Stimulated activated naive CD4-positive, alpha-beta T cell treated with Interleukin-2 at 50 U/mL for 16 hours (primary cell): ENCODE results near the gene ARMC9.
A peak's percentile ranks its signal among the peaks of the same experiment; 100 is the strongest.
"Not testable (repeated sequence)": the region's sequence is repeated elsewhere in the genome, so short reads cannot be mapped to it uniquely, and the experiment has no call there.

Source experiments
- DNase-seq: peaks from one replicate; lab custom pipeline; 2025; lab: John Stamatoyannopoulos, UW

ARMC9 gene

DNA sequence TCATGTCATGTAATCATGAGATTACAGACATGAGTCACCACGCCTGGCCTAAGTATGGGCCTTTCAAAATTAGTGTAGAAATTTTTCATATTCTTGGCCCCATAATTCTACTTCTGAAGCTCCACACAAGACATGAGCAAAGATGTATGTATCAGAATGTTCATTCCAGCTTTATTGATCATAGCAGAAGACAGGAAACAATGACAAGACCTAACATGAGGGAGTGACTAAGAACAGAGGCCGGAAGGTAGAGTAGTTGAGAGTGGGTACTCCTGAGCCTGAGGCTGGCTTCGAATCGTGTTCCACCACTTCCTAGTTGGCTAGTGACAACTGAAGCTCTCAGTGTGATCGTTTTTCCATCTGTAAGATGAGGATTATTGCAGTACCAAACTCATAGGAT, 89.3 kb downstream of the ARMC9 start:
- no peak for DNase-seq

DNA sequence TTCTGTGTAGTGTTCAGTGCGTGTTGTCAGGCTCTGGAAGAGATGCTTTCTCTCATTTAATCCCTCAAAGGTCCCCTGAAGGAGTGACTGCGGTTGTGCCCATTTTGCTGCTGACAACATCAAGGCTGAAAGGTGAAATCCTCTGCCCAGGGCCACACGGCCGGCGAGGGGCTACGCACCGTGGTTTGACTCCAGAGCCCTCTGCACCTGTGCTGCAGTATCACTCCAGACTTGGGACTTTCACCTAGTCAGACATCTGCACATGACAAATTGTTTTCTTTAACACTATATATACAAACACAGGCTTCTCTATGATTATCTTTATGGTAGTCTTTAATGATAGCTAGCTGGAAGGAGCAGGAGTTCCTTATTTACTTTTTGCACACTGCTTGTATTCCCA, 90.2 kb downstream of the ARMC9 start:
- no peak for DNase-seq

DNA sequence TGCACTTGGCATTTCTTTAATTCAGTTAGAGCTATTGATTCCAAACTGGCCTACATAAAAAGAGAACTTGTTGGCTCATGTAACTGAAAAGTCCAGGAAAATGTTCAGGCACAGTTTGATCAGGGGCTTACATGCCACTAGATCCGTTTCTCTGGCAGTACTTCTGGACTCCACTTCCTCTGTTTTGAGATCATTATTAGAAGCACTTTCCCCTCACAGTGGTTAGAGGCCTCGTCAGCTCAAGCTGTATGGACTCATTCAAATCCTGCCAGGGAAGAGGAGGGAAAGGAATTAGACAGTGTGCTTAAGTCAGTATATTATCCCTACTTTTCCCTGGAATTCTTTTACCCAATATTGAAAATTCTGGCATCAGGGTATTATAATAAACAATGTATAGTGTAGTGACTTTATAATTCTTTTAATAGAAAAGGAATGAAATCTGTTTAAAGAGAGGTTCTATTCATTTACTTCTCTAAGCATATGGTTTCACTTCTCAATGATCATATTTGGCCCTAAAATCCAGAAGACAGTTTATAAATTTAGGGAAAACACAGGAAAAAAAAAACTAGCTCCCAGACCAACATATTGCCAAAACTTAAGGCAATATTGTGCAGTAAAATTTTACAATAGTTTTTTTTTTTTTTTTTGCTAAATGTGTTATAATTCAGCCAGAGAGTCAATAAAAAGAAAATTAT, 92.0 kb downstream of the ARMC9 start:
- no peak for DNase-seq

- no peak for DNase-seq
Observed at GRCh38 chr2:231292472-231293134, 94.2 kb downstream of the ARMC9 start.

DNA sequence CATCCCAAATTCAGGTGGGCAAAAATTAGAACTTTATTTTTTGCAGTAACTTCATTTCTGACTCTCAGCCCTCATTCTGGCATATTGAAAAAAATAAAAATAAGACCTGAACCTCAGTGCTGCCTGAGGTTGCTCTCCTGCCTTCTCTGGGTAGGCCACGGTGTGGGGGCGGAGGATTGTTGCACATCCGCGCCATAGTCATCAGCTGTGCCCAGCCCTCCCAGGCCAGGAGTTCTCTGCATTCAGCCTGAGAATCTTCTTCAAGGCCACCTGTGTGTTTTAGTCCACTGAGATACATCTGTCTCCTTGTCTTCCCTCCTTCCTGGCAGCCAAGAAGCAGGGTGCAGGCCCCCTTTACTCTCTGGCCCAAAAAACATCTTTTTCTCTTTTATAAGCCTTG, 94.7 kb downstream of the ARMC9 start:
- no peak for DNase-seq

- no peak for DNase-seq
Observed at GRCh38 chr2:231294116-231294515, 95.7 kb downstream of the ARMC9 start.

- DNase-seq: no peak
Observed at GRCh38 chr2:231294571-231295362, 96.3 kb downstream of the ARMC9 start.

DNA sequence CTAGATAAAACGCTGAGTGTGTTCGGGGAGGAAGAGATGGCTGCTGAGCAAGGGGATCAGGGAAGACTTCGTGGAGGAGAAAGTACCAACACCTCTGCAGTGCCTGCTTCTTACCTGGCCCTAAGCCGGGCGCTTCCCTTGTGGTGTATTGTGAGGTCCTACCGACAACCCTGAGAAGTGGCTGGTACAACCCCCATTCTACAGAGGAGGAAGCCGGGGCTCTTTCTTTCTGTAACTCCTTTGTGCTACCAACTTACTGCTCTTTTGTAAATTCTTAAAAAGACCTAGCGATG, 96.9 kb downstream of the ARMC9 start:
- DNase-seq: no peak

GRCh38 chr2:231296401-231296974, 98.1 kb downstream of the ARMC9 start:
- no peak for DNase-seq

- DNase-seq: peak; percentile 1
Observed at GRCh38 chr2:231297108-231297908, 98.9 kb downstream of the ARMC9 start.

DNA sequence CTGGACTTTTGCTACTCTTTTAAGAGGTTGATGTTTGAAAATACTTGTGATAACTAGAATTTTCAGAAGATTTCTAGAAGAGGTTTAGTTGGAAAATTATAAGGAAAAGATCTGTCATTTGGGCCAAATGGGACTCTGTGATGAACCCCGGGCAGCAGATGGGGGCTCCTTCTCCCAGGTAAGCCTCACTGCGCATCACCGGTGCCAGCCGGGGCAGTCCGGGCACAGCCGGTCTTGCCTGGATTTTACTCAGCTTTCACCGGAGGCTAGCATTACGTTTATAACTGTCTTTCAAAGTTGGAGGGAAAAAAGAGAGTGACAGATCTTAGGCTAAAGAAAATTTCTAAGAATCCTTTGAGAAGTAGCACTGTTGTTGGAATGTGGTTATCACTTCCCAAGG, 99.7 kb downstream of the ARMC9 start:
- no peak for DNase-seq

DNA sequence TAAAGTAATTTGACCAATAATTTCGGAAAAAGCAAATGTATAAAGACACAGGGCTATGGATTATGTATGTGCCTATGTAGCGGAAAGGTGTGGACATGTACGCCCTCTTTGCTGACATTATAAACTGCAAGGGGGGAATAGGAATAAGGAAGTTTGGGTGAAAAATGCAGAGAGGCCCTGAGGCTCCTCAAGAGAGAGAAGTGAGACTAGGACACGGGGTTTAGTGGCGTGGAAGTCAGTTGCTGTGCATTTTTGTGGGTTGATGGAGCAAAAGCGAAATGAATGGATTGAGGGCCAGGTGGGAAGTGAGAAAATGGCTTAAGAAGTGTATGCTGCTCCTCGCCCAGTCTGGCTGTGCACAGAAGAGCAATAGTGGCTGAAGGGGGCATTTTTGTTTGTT, 100.8 kb downstream of the ARMC9 start:
- no peak for DNase-seq

DNA sequence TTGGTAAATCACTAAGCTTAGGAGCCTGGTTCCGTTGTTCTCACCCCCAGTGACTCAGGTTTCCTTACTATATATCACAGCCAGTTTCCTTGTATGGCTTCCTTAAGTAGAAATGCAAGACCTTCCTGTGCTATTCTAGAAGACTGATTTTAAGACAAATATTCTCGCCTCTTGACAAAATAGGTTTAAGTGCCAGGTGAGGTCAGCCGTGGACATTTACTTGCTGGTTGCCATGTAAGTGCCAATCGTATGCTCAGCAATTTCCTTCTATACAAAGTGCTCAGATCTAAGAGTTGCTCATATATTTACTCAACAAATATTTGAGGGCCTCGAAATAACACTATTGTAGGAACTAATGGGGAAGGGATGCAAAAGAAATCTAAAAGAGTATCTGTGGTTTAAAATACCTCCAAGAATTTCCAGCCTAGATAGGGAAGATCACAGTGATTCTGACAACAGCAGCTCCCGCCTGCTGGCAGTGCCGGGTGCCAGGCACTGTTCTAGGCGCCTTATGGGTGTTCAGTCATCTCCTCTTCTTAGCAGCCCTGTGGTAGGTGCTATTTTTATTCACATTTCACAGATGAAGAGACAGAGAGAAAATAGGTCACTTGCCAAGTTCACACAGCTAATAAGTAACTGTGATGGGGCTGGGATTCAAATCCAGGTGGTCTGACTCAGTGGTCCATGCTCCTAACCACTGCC, 101.7 kb downstream of the ARMC9 start:
- DNase-seq: no peak

DNA sequence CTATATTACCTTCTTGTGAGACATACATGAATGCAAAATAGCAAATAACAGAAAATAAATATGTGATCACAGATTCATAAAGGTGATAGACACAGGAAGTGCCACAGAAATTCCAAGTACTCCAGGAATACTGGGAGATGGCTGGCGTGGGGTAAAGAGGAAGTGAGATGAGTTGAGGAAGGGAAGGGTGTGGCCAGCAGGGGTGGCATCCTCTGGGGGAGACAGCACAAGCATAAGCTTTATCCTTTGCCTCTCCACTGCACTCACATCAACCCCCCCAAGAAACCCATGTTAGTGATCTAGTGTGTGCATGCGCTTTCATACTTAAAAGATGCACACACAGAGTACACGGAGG, 102.3 kb downstream of the ARMC9 start:
- no peak for DNase-seq

GRCh38 chr2:231304259-231304658, 105.8 kb downstream of the ARMC9 start:
- not testable (repeated sequence) for DNase-seq

DNA sequence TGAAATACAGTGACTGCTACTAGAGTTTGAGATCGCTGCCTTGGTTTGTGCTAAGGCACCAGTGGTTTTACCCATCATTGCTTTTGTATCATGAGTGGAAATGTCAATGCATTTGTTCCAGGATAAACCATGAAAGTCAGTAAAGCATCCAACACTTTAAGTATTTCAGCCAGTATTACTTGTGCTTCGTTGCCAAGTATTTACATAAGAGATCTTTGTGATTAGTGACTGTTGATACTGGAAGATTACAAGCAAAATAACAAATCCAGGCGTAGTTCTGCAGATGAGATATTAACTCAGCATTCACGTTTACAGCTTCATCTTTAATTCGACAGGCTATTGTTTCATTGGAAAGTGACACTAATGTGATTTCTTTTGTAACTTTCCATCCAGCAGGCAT, 106.8 kb downstream of the ARMC9 start:
- no peak for DNase-seq

DNA sequence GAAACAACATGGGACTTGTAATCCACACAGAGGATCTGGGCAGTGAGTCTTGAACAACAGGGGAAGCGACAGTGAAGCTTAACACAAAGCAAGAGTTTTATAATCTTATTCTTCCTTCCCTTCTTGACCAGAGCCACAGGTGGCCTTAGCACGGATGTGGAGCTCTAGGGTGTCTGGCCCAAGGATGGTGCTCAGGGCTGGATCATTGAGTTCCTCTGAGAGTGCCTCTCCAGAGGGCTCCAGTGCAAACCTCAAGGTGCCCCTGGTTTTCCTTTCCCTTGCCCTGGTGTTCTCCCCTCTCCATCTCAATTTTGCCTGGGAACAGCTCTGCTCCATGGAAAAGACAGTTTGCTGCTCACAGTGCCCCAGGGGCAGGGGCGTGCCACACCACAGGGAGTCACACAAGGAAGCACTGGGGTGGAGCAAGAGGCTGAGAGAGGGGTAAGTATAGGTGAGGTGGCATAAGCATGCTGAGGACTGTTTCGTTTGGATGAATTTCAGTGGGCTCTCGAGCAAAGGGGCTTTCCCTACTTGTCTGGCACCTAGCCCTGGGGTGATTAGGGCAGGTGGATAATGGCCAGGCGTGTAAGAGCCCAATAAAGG, 108.5 kb downstream of the ARMC9 start:
- DNase-seq: no peak

- DNase-seq: no peak
Observed at GRCh38 chr2:231308219-231308618, 109.8 kb downstream of the ARMC9 start.

DNA sequence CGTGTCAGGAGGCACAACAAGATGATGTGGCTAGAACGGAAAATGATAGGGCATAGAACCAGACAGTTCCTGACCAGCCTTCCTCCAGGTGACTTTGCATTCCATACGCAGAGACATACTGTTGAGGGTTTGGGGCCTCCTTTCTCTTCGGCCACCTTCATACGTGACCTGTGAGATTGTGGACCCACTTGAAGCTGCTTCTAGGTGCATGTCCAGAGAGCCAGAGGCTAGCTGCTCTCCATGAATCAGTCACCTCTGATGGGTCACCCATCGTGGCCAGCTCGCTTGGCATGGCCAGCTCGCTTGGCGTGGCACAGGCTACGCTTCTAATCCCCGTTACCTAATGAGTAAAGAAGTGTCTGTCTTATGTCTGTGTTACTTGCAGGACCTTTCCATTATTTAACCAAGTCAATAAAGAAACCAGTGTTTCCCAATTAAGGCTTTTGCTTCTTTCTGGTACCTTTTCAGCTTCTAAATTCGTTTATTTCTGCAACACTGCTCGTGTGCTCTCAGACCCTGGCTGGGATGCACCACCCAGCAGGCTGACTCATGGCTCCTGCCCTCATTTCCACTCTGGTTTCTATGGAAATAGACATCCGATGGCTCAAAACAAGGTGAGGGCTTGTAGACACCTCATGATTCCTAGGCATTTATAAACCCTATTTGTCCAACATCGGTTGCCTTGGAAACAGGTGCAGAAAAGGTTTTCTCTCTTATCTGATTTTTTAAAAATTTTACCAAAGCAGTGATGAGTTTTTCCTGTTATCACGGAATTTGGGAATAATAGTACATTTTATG, 110.4 kb downstream of the ARMC9 start:
- DNase-seq: no peak

GRCh38 chr2:231312066-231312465, 113.6 kb downstream of the ARMC9 start:
- no peak for DNase-seq
